HepG2 (cell line): ENCODE results near the gene TMEM131.

ENCODE experiments used
- CEBPG ChIP-seq: IDR thresholded peaks from 2 replicates; pipeline ENCODE4 v1.6.1; 2016
- KDM5B ChIP-seq: sonication (generic); formaldehyde crosslinking; IDR thresholded peaks from 2 replicates; pipeline ENCODE4 v1.4.0; 2020; ENCODE audit warnings: missing genetic modification reagents, mild to moderate bottlenecking, borderline replicate concordance
- SMYD3 ChIP-seq: sonication (generic); formaldehyde crosslinking; IDR thresholded peaks from 2 replicates; pipeline ENCODE4 v1.8.1; 2023; ENCODE audit warnings: mild to moderate bottlenecking, missing genetic modification reagents
- TF ChIP-seq, protein P1 (sequence below): sonication (generic); formaldehyde crosslinking; IDR thresholded peaks from 2 replicates; pipeline ENCODE4 v1.5.0; 2020; ENCODE audit warnings: mild to moderate bottlenecking, missing genetic modification reagents, moderate library complexity
- TF ChIP-seq, protein P2 (sequence below): sonication (generic); formaldehyde crosslinking; IDR thresholded peaks from 2 replicates; pipeline ENCODE4 v1.5.1; 2020; ENCODE audit warnings: mild to moderate bottlenecking, missing genetic modification reagents
- TF ChIP-seq, protein P3 (sequence below), 2 experiments: IDR thresholded peaks; 2 replicates each; pipeline ENCODE4 v1.6.1; 2011 to 2012; ENCODE audit warnings: low read length in 2 of 2, borderline replicate concordance in 1 of 2, low read depth in 1 of 2, mild to moderate bottlenecking in 1 of 2, moderate library complexity in 1 of 2
- TF ChIP-seq, protein P4 (sequence below): sonication (generic); formaldehyde crosslinking; IDR thresholded peaks from 2 replicates; pipeline ENCODE4 v1.8.0; 2022; ENCODE audit warnings: missing genetic modification reagents, mild to moderate bottlenecking, inconsistent platforms, borderline replicate concordance

DNA sequence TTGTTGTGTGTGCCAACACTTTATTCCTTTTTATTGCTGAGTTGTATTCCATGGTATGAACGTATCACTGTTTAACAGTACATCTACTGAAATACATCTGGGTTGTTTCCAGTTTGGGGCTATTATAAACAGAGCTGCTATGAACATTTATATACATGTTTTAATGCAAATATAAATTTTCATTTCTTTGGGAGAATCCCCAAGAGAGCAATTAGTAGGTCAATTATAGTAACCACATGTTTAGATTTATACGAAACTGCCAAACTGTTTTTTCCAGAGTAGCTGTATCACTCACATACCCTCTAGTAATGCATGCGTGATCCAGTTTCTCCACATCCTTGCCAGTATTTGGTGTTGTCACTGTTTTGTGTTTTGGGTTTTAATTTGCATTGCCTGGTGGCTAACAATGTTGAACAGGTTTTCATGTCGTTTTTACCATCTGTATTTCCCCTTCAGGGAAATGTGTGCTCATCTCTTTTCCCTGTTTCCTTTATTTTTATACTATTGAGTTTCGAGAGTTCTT lies 81.0 kb downstream of the TMEM131 start:
- TF ChIP-seq, protein P1, sequence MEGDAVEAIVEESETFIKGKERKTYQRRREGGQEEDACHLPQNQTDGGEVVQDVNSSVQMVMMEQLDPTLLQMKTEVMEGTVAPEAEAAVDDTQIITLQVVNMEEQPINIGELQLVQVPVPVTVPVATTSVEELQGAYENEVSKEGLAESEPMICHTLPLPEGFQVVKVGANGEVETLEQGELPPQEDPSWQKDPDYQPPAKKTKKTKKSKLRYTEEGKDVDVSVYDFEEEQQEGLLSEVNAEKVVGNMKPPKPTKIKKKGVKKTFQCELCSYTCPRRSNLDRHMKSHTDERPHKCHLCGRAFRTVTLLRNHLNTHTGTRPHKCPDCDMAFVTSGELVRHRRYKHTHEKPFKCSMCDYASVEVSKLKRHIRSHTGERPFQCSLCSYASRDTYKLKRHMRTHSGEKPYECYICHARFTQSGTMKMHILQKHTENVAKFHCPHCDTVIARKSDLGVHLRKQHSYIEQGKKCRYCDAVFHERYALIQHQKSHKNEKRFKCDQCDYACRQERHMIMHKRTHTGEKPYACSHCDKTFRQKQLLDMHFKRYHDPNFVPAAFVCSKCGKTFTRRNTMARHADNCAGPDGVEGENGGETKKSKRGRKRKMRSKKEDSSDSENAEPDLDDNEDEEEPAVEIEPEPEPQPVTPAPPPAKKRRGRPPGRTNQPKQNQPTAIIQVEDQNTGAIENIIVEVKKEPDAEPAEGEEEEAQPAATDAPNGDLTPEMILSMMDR (CRISPR knock-in tag), result no peak
- TF ChIP-seq, protein P2, sequence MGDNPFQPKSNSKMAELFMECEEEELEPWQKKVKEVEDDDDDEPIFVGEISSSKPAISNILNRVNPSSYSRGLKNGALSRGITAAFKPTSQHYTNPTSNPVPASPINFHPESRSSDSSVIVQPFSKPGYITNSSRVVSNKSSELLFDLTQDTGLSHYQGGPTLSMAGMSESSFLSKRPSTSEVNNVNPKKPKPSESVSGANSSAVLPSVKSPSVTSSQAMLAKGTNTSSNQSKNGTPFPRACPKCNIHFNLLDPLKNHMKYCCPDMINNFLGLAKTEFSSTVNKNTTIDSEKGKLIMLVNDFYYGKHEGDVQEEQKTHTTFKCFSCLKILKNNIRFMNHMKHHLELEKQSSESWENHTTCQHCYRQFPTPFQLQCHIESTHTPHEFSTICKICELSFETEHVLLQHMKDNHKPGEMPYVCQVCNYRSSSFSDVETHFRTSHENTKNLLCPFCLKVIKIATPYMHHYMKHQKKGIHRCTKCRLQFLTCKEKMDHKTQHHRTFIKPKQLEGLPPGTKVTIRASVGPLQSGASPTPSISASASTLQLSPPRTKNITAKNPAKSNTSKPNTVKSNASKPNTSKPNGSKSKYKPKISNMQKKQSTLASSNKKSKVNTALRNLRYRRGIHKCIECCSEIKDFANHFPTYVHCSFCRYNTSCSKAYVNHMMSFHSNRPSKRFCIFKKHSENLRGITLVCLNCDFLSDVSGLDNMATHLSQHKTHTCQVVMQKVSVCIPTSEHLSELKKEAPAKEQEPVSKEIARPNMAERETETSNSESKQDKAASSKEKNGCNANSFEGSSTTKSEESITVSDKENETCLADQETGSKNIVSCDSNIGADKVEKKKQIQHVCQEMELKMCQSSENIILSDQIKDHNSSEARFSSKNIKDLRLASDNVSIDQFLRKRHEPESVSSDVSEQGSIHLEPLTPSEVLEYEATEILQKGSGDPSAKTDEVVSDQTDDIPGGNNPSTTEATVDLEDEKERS (CRISPR knock-in tag), result no peak
- TF ChIP-seq, protein P3, sequence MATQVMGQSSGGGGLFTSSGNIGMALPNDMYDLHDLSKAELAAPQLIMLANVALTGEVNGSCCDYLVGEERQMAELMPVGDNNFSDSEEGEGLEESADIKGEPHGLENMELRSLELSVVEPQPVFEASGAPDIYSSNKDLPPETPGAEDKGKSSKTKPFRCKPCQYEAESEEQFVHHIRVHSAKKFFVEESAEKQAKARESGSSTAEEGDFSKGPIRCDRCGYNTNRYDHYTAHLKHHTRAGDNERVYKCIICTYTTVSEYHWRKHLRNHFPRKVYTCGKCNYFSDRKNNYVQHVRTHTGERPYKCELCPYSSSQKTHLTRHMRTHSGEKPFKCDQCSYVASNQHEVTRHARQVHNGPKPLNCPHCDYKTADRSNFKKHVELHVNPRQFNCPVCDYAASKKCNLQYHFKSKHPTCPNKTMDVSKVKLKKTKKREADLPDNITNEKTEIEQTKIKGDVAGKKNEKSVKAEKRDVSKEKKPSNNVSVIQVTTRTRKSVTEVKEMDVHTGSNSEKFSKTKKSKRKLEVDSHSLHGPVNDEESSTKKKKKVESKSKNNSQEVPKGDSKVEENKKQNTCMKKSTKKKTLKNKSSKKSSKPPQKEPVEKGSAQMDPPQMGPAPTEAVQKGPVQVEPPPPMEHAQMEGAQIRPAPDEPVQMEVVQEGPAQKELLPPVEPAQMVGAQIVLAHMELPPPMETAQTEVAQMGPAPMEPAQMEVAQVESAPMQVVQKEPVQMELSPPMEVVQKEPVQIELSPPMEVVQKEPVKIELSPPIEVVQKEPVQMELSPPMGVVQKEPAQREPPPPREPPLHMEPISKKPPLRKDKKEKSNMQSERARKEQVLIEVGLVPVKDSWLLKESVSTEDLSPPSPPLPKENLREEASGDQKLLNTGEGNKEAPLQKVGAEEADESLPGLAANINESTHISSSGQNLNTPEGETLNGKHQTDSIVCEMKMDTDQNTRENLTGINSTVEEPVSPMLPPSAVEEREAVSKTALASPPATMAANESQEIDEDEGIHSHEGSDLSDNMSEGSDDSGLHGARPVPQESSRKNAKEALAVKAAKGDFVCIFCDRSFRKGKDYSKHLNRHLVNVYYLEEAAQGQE (IDR thresholded peaks at IDR 0.05; ENCODE audit: borderline replicate concordance in 1 of 2, low read depth in 1 of 2, low read length in 2 of 2), result no peak
- no peak for TF ChIP-seq KDM5B (CRISPR knock-in tag)
- TF ChIP-seq, protein P4, sequence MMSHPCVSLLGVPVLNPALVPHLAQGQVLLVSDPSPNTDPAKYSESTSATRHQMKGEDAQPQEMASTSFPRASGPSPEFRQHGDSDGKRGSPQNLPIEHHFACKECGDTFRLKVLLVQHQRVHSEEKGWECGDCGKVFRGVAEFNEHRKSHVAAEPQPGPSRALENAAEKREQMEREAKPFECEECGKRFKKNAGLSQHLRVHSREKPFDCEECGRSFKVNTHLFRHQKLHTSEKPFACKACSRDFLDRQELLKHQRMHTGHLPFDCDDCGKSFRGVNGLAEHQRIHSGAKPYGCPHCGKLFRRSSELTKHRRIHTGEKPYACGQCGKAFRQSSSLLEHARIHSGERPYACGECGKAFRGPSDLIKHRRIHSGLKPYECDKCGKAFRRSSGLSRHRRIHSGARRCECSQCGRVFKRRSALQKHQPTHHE (CRISPR knock-in tag), result no peak
- no peak for TF ChIP-seq CEBPG (CRISPR knock-in tag)
- no peak for TF ChIP-seq SMYD3
